HG03139 (cell line): ENCODE measurements around the gene RERE.
"Not testable (repeated sequence)": the region's sequence is repeated elsewhere in the genome, so short reads cannot be mapped to it uniquely, and the experiment has no call there.

Source experiments
- ATAC-seq: cut with Tn5 transposase; IDR thresholded peaks from one replicate; pipeline ENCODE4 v1.9.1; 2021; ENCODE audit not compliant: unreplicated experiment

Gene RERE

GRCh38 chr1:8395433-8395866 lies 422.0 kb downstream of the RERE start:
- ATAC-seq = no peak

- ATAC-seq = no peak
These were observed 422.8 kb downstream of the RERE start for GRCh38 chr1:8394456-8395321.

- ATAC-seq = no peak
These were observed 424.9 kb downstream of the RERE start for GRCh38 chr1:8392522-8392921.

GRCh38 chr1:8390707-8391106 lies 426.7 kb downstream of the RERE start:
- no peak for ATAC-seq

- ATAC-seq = no peak
These were observed 427.4 kb downstream of the RERE start for GRCh38 chr1:8389958-8390535.

- ATAC-seq = no peak
These were observed 428.5 kb downstream of the RERE start for GRCh38 chr1:8388732-8389562.

GRCh38 chr1:8386247-8386646 lies 431.2 kb downstream of the RERE start:
- no peak for ATAC-seq

- ATAC-seq = no peak
These were observed 432.9 kb downstream of the RERE start for GRCh38 chr1:8384577-8384976.

- no peak for ATAC-seq
These were observed 433.4 kb downstream of the RERE start for GRCh38 chr1:8384088-8384487.

GRCh38 chr1:8382608-8383505 lies 434.6 kb downstream of the RERE start:
- no peak for ATAC-seq

- ATAC-seq = no peak
These were observed 435.4 kb downstream of the RERE start for GRCh38 chr1:8382051-8382505.

- ATAC-seq = no peak
These were observed 435.8 kb downstream of the RERE start for GRCh38 chr1:8381618-8382017.

GRCh38 chr1:8380310-8380709 lies 437.1 kb downstream of the RERE start:
- ATAC-seq = not testable (repeated sequence)

GRCh38 chr1:8379513-8380186 lies 437.8 kb downstream of the RERE start:
- ATAC-seq = no peak

- ATAC-seq = no peak
These were observed 438.4 kb downstream of the RERE start for GRCh38 chr1:8378981-8379470.

GRCh38 chr1:8378178-8378577 lies 439.3 kb downstream of the RERE start:
- no peak for ATAC-seq

- ATAC-seq = no peak
These were observed 440.0 kb downstream of the RERE start for GRCh38 chr1:8377271-8377981.

- ATAC-seq = no peak
These were observed 441.0 kb downstream of the RERE start for GRCh38 chr1:8376358-8376840.

GRCh38 chr1:8374812-8375211 lies 442.6 kb downstream of the RERE start:
- ATAC-seq = no peak
